ENCODE data around the gene SPR.
"Not testable (repeated sequence)": the region's sequence is repeated elsewhere in the genome, so short reads cannot be mapped to it uniquely, and the experiment has no call there.

SPR gene

DNA sequence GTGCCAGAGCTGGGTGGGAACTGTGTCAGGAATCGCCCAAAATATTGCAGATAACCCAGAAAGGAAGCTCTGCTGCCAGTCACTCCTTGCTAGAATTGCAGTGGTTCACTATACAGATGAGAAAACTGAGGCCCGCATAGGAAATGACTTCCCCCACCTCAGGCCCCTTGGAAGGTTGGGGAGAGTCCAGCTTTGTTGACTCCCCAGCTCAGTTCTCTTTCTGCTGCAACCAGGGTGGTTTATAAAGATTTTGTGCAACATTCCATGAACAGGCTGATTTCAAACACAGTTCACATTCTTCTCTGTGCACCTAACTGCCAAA is 11.3 kb downstream of the SPR start:
- DNase-seq (ENCODE audit: extremely low spot score): no peak
- CTCF ChIA-PET: interaction anchor here (0.7 to 1.7 kb wide), 6 partner anchors 10 to 75 kb away, joined by 3 to 8 read pairs (median 4); partner anchors contain the start of genes EMX1 and SPR
- TF ChIP-seq, protein P1, sequence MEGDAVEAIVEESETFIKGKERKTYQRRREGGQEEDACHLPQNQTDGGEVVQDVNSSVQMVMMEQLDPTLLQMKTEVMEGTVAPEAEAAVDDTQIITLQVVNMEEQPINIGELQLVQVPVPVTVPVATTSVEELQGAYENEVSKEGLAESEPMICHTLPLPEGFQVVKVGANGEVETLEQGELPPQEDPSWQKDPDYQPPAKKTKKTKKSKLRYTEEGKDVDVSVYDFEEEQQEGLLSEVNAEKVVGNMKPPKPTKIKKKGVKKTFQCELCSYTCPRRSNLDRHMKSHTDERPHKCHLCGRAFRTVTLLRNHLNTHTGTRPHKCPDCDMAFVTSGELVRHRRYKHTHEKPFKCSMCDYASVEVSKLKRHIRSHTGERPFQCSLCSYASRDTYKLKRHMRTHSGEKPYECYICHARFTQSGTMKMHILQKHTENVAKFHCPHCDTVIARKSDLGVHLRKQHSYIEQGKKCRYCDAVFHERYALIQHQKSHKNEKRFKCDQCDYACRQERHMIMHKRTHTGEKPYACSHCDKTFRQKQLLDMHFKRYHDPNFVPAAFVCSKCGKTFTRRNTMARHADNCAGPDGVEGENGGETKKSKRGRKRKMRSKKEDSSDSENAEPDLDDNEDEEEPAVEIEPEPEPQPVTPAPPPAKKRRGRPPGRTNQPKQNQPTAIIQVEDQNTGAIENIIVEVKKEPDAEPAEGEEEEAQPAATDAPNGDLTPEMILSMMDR (IDR thresholded peaks at IDR 0.05; ENCODE audit: control extremely low read depth, extremely low read depth, low read depth, missing control alignments): no peak
- POLR2A ChIA-PET: no interaction called here

DNA sequence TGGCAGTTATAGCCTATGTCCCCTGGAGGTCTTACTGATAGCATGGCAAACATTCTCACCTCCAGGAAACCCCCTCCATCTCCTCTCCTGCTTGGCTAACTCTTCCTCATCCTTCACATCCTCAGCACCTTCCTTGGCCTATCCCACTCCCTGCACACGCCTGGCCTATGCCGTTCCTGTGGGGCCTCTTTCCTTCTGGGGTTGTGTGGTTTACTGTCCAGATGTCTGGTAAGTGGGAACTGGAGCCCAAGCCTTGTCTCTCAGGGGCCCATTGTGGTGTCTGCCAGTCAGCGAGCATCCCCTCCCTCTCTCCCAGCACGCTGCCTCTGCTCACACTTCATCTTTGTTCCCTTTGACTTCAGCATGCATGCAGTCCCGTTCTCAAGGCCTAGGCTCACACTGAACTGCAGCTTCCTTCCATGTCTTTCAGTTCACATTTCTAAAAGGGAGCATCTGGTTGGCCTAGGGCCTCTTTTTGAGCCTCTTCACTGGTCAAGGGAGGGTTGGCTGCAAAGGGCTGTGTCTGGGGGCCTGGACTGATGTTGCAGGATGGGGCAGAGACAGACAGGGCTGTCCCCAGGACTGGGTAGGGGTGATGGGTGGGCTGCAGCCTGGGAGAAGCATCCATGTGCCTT is 13.1 kb downstream of the SPR start:
- DNase-seq (ENCODE audit: extremely low spot score): no peak
- CTCF ChIA-PET: interaction anchor here (1.2 to 3.6 kb wide), 3 partner anchors 7 to 277 kb away, joined by 3 to 25 read pairs (median 5); partner anchors contain the start of gene SPR
- POLR2A ChIA-PET: no interaction called here
- TF ChIP-seq, protein P1 (IDR thresholded peaks at IDR 0.05; ENCODE audit: control extremely low read depth, extremely low read depth, low read depth, missing control alignments): no peak

DNA sequence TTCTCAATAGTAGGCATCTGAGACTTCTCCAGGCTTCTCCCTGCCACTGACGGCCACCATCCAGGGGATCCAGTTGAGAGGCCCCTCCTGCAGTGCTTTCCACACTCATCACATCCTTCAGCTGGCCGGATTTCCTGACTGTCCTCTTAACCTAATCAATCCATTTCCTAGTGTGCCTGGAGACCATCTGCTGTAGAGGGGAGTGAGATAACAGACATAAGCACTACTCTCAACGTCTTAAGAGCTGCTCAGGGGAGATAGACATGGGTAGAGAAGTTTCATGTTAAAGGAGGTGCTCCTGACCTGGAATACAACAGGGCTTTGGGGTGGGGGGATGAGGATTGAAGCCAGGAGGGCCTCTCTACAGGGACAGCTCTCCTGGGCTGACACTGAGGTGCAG is 14.2 kb downstream of the SPR start:
- POLR2A ChIA-PET: no interaction called here
- CTCF ChIA-PET: interaction anchor here (1.4 to 3.6 kb wide), 2 partner anchors 8 to 276 kb away, joined by 3 to 25 read pairs; no protein-coding TSS in a partner anchor
- DNase-seq (ENCODE audit: extremely low spot score): no peak
- TF ChIP-seq, protein P1 (IDR thresholded peaks at IDR 0.05; ENCODE audit: control extremely low read depth, extremely low read depth, low read depth, missing control alignments): no peak

DNA sequence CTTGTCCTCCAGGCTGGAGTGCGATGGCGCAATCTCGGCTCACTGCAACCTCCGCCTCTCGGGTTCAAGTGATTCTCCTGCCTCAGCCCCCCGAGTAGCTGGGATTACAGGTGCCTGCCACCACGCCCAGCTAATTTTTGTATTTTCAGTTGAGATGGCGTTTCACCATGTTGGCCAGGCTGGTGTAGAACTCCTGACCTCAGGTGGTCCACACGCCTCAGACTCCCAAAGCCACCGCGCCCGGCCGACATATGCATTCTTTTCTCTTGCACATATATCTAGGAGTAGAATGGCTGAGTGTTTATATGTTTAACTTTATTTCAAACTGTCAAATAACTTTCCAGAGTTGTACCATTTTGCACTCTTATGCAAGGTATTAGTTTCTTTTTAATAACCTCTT is 20.2 kb downstream of the SPR start:
- CTCF ChIA-PET; DNase-seq (ENCODE audit: extremely low spot score); POLR2A ChIA-PET: not testable (repeated sequence)

DNA sequence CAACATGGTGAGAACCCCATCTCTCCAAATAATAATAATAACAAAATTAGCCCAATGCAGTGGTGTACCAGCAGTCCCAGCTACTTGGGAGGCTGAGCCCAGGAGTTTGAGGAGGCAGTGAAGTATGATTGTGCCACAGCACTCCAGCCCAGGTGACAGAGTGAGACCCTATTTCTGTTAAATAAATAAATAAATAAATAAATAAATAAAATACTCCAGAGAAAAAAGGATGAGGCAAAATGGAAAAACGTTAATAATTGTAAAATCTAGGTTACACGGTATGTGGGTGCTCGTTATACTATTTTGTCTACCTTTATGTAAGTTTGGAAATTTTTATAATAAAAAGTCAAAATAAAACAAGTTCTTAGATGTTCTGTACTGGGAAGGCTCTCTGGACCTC is 21.5 kb downstream of the SPR start:
- TF ChIP-seq, protein P1 (IDR thresholded peaks at IDR 0.05; ENCODE audit: control extremely low read depth, extremely low read depth, low read depth, missing control alignments): no peak
- ChIA-PET CTCF (interaction anchor here (1.0 to 1.6 kb wide), 4 partner anchors 10 to 21 kb away, joined by 3 to 6 read pairs (median 4); partner anchors contain the start of gene SPR), POLR2A (no interaction called here)
- no peak for DNase-seq (ENCODE audit: extremely low spot score)

DNA sequence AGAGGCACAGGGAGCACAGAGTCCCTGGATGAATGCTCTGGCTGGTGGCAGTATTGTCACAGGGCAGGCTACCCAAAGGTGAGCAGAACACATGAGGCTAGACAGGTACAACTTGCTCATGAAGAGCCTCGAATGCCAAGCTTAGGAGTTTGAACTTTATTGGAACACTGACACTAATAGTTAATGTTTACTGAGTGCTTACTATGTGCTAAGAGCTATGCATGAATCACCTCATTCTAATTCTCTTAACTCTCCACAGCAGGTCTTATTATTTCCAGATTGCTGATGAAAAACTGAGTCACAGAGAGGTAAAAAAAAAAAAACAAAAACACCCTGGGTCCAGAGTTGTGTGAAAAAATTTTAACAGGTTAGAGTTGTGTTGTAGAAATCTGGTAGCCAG is 24.0 kb downstream of the SPR start:
- no peak for DNase-seq (ENCODE audit: extremely low spot score)
- ChIA-PET POLR2A (no interaction called here), CTCF (interaction anchor here (1.0 to 1.5 kb wide), 2 partner anchors 18 to 62 kb away, joined by 3 to 5 read pairs; no protein-coding TSS in a partner anchor)
- TF ChIP-seq, protein P1 (IDR thresholded peaks at IDR 0.05; ENCODE audit: control extremely low read depth, extremely low read depth, low read depth, missing control alignments): no peak

DNA sequence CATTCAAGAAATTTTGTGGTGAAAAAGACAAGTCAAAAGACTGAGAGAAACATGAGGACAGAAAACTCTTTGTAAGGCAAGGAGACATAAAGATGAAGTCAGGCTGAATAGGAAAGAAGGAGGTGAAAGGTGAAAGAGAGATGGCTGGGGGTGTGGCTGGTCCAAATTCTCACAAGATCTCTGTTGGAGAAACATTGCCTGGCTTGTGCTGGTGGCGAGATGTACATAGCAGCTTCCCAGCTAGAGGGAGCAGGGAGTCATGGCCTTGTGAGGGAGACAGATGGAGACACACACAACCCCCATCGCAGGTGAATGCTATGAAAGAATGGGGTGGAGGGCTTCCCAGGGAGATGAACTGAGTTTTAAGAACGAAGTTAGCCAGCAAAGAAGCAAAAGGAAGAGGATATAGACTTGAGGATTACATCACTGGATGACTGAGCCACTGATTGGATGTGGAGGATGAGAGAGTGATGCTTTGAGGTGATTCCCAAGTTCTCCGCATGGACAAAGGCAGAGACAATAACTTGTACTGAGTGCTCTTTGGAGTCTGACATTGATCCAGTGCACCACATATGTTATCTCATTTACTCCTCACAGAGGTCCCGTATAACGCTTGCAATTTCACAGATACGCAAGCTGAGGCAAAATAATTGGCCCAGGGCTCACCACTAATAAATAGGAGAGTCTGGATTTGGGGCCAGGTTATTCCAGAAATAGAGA is 26.4 kb downstream of the SPR start:
- TF ChIP-seq, protein P1 (IDR thresholded peaks at IDR 0.05; ENCODE audit: control extremely low read depth, extremely low read depth, low read depth, missing control alignments): no peak
- POLR2A ChIA-PET: no interaction called here
- DNase-seq (ENCODE audit: extremely low spot score): no peak
- CTCF ChIA-PET: interaction anchor here (1.4 kb wide), 1 partner anchor 26 kb away, joined by 5 read pairs; the partner anchor contains the start of gene SPR

All from GM10248 (cell line).